Motor neuron (in vitro differentiated cells): ENCODE data around the gene OVCH1. TPM values are rescaled to one million over a fixed set of nuclear protein-coding genes. Genes with fewer than 3 reads are reported as not detected.
A peak's percentile ranks its signal among the peaks of the same experiment; 100 is the strongest.
"Not testable (repeated sequence)": the region's sequence is repeated elsewhere in the genome, so short reads cannot be mapped to it uniquely, and the experiment has no call there.

Experiments
- ATAC-seq, 8 experiments: fragments of 200-7000 bp; cut with Tn5 transposase; replicated peaks in 6 of 8; 2 replicates each; pipeline ENCODE4 v1.8.0; 2021; ENCODE audit warnings: mild to moderate bottlenecking in 8 of 8, moderate library complexity in 8 of 8
- H3K27ac ChIP-seq, 2 donors: fragments of 250-450 bp; sonication (Bioruptor Pico); 2 replicates each; pipeline ENCODE4 v1.9.0; 2021; ENCODE audit warnings: antibody characterized with exemption in 2 of 2, mild to moderate bottlenecking in 2 of 2, moderate library complexity in 1 of 2
- H3K4me1 ChIP-seq, 2 donors: fragments of 250-450 bp; sonication (Bioruptor Pico); replicated peaks in 1 of 2; 2 replicates each; pipeline ENCODE4 v1.6.1; 2021; ENCODE audit warnings: antibody characterized with exemption in 2 of 2, mild to moderate bottlenecking in 2 of 2, moderate library complexity in 1 of 2
- H3K4me3 ChIP-seq, 5 donors: fragments of 250-450 bp; sonication (Bioruptor Pico); 2 replicates each; pipeline ENCODE4 v1.9.0; 2021; ENCODE audit warnings: antibody characterized with exemption in 5 of 5, mild to moderate bottlenecking in 5 of 5, moderate library complexity in 4 of 5
- WGBS, 10 experiments: fragments of 450-650 bp; shearing (Covaris generic); methylation state at CpG; one replicate each; pipeline ENCODE4 v1.0.0; 2022; 5-methylcytosine and 5-hydroxymethylcytosine counted together
- in situ Hi-C, 9 experiments: fragments of 400-800 bp; cut with MboI; loops; one replicate each; pipeline ENCODE4 v1.15.0; 2021; ENCODE audit warnings: low sequenced_read_pairs in 9 of 9, low pct_unique_long_range_greater_than_20kb in 2 of 9; ENCODE audit not compliant: unreplicated experiment in 9 of 9
- total RNA-seq, 8 experiments: library from RNA; unstranded; fragments of 300-600 nt; gene quantifications; 2 replicates each; pipeline versions ENCODE4 v1.2.3 to v1.2.4, GENCODE V29; 2022

The OVCH1 gene
- total RNA-seq, 8 experiments from 2014 or later: 0.08 to 2.4 (median 0.19) TPM; not detected in 1

- H3K4me3 ChIP-seq, in situ Hi-C loops, ATAC-seq, H3K4me1 ChIP-seq, H3K27ac ChIP-seq: not testable (repeated sequence)
- 50 to 100% (median 85%) methylated on average over 1 to 3 of the region's 3 CpGs; no CpG with 5 or more reads in 4 of the 10 experiments for WGBS, 10 experiments
These were observed 107.1 kb downstream of the OVCH1 start for GRCh38 chr12:29390419-29390818.

GRCh38 chr12:29389295-29389919 lies 108.1 kb downstream of the OVCH1 start:
- ATAC-seq: no peak
- in situ Hi-C loops: no loop called here
- H3K4me1 ChIP-seq: no peaks in the 10 kb centered on the region
- WGBS, 10 experiments: 91 to 100% (median 96%) methylated on average over 1 to 18 of the region's 65 CpGs; no CpG with 5 or more reads in 4 of the 10 experiments
- H3K4me3 ChIP-seq: no peak overlapping the region
- no peak overlapping the region for H3K27ac ChIP-seq

- in situ Hi-C loops, H3K27ac ChIP-seq, ATAC-seq, H3K4me1 ChIP-seq, H3K4me3 ChIP-seq: not testable (repeated sequence)
- 80 to 100% (median 93%) methylated on average over 3 to 4 of the region's 36 CpGs; no CpG with 5 or more reads in 7 of the 10 experiments for WGBS, 10 experiments
These were observed 111.3 kb downstream of the OVCH1 start for GRCh38 chr12:29386084-29386680.

GRCh38 chr12:29385194-29385593 lies 112.3 kb downstream of the OVCH1 start:
- H3K4me1 ChIP-seq, ATAC-seq, H3K27ac ChIP-seq, H3K4me3 ChIP-seq, in situ Hi-C loops: not testable (repeated sequence)
- WGBS, 10 experiments: 60 to 100% (median 91%) methylated on average over 1 to 12 of the region's 17 CpGs; no CpG with 5 or more reads in 5 of the 10 experiments

DNA sequence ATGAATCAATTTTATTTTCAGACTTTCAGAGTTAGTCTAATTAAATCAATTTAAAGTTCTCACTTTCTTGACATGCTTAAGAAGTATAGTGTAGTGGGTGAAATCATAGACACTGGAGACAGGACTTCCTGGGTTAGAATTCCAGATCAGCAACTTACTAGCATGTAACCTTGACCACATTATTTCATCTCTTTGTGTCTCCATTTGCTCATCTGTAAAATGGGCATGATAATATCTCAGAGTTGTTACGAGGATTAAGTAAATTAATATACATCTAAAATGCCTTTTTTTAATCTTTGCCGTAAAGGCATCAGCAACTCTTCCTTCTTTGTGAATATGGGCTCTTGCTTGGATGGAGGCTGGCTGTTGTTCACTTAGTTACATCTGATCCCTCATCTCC lies 115.2 kb downstream of the OVCH1 start:
- Histone ChIP-seq H3K4me3 (no peak overlapping the region), H3K4me1 (peaks cover 4 to 13% of the 10 kb centered on the region in 2 donors), H3K27ac (no peak overlapping the region)
- WGBS, 10 experiments: 45 to 100% (median 88%) methylated on average over 1 to 2 of the region's 2 CpGs; no CpG with 5 or more reads in 2 of the 10 experiments
- no peak for ATAC-seq
- in situ Hi-C loops: no loop called here

GRCh38 chr12:29380536-29381523 lies 116.7 kb downstream of the OVCH1 start, which contains the start of gene ERGIC2:
ERGIC2 (minus strand) TSS chr12:29381172; CDS start chr12:29371633, 9,539 bp downstream.
- peak; percentile 96 to 99 (median 96) for ATAC-seq
- in situ Hi-C loops: no loop called here
- Histone ChIP-seq H3K4me3 (peak within 1 kb of the TSS; percentile 62 to 92 (median 80)), H3K4me1 (peaks cover 4 to 13% of the 10 kb centered on the region in 2 donors), H3K27ac (peak within 1 kb of the TSS; percentile 84 to 96)
- 0 to 4% (median 1%) methylated on average over 6 to 37 of the region's 55 CpGs; no CpG with 5 or more reads in 1 of the 10 experiments for WGBS, 10 experiments

Other genes starting within 250 kb of the OVCH1 start
- gene ERGIC2, start 116.5 kb downstream of the OVCH1 start, total RNA-seq: 10 to 100 TPM; 32.3 to 70.1 (median 49.7) TPM